GM18951 (cell line): ENCODE results near the gene WFDC9.
"Not testable (repeated sequence)": the region's sequence is repeated elsewhere in the genome, so short reads cannot be mapped to it uniquely, and the experiment has no call there.

ENCODE experiments used
- POLR2A ChIP-seq: IDR thresholded peaks from 4 replicates; pipeline ENCODE4 v1.6.1; 2011; ENCODE audit warnings: mild to moderate bottlenecking; ENCODE audit not compliant: insufficient read length, insufficient read depth; ENCODE audit errors: extremely low read depth
- in situ Hi-C: fragments of 300-500 bp; cut with MboI; formaldehyde crosslinking; loops from one replicate; pipeline ENCODE4 v1.12.0; 2022; ENCODE audit warnings: low sequenced_read_pairs, mixed read lengths, inconsistent platforms; ENCODE audit not compliant: unreplicated experiment

WFDC9 gene

DNA sequence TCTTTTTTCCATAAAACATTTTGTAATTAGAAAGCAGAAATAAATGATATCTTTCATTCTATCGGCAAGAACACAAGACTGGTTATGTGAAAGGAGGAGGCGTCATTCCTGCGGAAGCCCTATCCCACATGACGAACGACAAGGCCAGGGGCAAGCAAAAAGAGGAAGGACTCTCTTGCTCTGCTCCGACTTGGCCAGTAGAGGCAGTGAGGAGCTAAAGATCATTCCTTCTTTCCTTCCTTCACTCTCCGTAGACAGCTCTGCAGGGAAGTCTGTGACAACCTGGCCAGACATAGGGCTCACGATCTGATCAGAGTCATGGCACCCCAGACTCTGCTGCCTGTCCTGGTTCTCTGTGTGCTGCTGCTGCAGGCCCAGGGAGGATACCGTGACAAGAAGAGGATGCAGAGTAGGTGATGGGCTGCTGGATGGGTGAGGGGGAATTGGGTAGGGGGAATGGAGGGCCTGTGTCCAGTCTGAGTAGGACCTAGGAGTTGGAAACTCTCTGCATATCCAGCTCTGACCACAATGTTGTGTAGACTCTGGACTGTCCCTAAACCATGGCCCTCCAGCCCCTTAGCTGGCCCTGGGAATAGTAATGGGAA is 1.5 kb downstream of the WFDC9 start, which contains the start of gene WFDC10A:
Gene WFDC10A, plus strand, starts transcription at position 244 of the 605 bp plus-strand sequence. Its CDS starts 75 bp downstream, at position 319.
- no peak for TF ChIP-seq POLR2A
- in situ Hi-C loops: no loop called here

DNA sequence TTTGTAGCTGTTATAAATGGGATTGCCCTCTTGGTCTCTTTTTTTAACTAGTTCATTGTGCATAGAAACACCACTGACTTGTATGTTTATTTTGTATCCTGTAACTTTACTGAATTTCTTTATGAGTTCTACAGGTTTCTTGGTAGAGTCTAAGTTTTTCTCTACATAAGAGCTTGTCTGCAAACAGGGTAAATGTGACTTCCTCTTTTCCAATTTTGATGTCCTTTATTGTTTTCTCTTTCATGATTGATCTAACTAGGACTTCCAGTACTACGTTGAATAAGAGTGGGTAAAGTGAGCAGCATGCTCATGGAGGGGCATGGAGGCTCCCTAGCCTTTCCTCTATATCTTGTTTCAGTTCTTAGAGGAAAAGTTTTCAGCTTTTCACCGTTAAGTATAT is 4.5 kb downstream of the WFDC9 start:
- in situ Hi-C loops: no loop called here

DNA sequence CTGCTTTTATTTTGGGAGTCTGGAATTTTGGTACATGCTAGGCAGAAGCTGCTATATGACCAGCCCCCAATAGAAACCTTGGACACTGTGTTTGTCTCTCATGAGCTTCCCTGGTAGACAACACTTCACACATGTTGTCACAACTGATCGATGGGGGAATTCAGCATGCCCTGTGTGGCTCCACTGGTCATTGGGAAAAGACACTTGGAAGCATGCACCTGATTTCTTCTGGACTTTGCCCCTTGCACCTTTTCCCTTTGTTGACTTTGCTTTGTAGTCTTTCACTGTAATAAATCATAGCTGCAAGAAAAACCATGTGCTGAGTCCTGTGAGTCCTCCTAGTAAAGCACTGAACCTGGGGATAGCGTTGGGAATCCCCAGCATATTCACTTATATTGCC is 9.5 kb downstream of the WFDC9 start:
- no peak for TF ChIP-seq POLR2A
- in situ Hi-C loops: no loop called here

More for the DNA sequence above, 4.5 kb downstream of the WFDC9 start:
- no peak for TF ChIP-seq POLR2A

DNA sequence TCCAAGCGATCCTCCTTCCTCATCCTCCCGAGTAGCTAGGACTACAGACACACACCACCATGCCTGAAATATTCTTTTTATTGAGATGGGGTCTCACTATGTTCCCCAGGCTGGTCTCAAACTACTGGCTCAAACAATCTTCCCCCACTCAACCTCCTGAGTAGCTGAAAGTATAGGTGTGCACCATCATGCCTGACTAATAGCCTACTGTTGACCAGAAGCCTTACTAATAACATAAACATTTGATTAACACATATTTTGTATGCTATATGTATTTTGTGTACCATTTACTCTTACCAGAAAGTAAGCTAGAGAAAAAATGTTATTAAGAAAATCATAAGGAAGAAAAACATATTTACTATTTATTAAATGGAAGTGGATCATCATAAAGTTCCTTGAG is 13.5 kb downstream of the WFDC9 start:
- in situ Hi-C loops: no loop called here
- TF ChIP-seq POLR2A: no peak

DNA sequence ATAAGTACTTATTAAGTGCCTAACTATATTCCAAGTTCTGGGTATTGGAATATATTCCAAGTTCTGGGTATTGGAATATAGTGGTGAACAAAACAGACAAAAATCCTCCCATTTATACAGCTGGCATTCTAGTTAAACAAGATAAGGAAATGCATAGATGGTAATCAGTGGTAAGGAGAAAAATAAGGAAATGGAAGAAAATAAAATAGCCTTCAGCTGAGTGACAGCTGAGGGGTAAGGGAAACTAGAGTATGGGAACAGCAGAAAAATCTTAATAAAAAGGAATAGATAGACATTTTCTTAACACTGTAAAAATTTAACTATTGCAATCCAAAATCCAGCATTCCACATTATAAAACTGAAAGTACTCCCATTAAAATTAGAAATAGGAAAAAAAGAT is 18.8 kb downstream of the WFDC9 start:
- in situ Hi-C loops: no loop called here
- no peak for TF ChIP-seq POLR2A

DNA sequence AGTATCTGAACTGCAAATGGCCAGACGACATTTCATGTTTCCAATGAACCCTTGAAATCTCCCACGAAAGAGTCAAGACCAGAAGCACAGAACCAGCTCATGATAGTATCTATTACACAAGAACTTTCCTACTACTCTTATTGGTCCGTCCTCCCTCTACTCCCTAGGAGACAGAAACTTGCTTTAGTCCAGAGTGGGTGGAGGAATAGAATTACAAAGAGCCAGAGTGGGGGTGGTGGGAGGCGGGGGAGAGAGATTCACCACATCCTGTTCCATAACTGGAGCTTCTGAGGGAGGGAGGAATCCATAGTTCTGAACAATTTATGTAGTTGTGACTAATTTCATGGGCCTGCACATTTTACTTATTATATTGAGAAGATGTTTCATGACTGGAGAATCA is 20.0 kb downstream of the WFDC9 start:
- no peak for TF ChIP-seq POLR2A
- in situ Hi-C loops: no loop called here

DNA sequence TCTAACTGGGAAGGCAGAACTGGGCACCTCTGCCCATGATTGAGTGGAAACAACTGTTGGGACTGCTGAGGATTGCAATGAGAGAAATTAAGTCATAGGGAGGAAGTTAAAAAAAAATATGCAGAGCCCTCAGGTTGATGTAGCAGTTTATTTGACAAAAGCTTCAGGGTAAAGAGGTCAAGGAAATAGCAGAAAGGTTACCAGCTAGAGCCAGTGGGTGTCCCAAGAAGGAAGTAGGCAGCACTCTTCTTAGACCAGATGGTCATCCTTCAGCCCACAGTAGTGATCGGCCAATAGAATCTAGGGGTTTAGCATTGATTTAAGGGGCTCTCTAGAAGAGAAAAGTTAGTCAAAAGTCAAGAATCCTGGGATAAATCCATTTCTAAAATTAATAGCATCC is 23.3 kb downstream of the WFDC9 start:
- in situ Hi-C loops: no loop called here
- TF ChIP-seq POLR2A: no peak

DNA sequence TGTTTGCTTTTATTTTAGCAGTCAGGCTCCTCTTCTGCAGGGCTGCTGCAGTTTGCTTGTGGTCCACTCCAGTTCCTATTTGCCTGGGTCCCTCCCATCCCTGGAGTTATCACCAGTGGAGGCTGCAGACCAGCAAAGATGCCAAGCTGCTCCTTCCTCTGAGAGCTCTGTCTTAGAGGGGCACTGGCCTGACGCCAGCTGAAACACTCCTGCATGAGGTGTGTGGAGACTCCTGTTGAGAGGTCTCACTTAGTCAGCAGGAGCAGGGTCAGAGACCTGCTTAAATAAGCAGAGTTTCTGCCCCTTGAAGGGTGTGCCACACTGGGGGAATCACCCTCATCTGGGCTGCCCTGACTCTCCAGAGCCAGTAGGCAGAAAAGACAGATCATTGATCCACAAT is 35.8 kb downstream of the WFDC9 start:
- in situ Hi-C loops: no loop called here

DNA sequence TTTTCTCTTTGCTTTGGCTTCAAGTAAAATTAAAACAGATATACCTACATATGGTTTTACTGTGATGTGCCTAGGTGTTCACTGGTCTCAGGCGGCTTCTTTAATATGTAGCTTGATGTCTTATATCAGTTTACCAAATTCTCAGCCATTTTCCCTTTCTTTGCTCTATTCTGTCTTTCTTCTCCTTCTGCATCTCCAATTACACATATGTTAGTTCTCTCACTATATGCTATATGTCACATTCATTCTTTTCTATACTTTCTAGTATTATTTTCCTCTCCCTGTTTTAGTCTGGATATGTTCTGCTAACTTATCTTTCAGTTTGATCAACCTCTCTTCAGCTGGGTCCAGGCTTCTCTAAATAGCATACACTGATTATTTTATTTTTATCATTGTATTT is 37.6 kb downstream of the WFDC9 start:
- no peak for TF ChIP-seq POLR2A
- in situ Hi-C loops: no loop called here

More for the DNA sequence above, 35.8 kb downstream of the WFDC9 start:
- TF ChIP-seq POLR2A: no peak

DNA sequence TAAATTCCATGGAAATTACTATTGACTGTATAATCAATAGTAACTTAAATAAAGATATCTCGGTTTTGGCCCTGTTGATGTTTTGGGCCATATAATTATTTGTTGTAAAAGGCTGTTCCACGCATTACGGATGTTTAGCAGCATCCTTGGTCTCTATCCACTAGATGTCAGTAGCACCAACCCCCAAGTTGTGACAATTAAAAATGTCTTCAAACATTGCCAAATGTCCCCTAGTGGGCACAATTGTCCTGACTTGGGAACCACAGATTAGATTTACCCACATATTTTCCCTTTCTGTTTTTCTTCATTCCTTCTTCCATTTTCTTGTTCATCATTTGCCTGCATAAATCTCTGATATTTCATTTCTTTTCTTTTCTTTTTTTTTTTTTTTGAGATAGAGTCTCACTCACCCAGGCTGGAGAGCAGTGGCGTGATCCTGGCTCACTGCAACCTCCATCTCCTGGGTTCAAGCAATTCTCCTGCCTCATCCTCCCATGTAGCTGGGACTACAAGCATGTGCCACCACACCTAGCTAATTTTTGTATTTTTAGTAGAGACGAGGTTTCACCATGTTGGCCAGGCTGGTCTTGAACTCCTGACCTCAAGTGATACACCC is 38.4 kb downstream of the WFDC9 start:
- no peak for TF ChIP-seq POLR2A
- in situ Hi-C loops: no loop called here

DNA sequence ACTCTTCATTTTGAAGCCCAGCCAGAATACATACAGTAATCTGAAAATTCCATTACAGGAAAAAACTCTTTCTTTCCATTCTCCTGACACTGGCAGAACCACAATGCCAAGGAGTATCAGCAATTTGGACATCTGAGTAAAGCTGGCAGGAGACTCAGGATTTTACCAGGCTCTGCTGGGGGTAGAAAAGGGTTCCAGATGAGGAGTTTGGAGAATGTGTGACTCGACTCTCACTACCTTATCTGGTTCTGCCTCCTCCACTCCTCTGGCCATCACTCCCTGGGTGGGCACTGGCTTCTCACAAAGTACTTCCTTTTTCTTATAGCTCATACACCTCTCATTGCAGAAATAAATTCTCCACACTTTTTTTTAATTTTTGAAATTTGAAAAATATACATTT is 41.4 kb downstream of the WFDC9 start:
- TF ChIP-seq POLR2A: no peak
- in situ Hi-C loops: no loop called here

DNA sequence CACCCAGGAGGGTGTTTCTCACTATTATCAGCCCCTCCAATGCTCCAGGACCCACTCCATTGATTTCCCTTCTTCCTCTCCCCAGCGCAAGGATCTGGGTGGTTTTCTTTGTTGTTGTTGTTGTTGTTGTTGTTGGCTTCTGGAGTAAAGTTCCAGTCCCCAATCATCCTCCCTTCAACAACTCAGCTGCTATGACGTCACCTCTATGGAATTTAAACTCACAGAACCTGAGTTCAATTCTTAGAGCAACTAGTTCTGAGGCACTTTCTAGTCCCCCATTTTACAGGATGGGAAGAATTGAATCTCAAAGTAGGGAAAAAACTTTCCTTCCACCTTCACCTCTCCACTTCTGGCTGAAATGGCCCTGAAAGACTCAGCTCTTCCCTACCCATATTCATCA is 42.3 kb downstream of the WFDC9 start:
- TF ChIP-seq POLR2A: no peak
- in situ Hi-C loops: no loop called here

DNA sequence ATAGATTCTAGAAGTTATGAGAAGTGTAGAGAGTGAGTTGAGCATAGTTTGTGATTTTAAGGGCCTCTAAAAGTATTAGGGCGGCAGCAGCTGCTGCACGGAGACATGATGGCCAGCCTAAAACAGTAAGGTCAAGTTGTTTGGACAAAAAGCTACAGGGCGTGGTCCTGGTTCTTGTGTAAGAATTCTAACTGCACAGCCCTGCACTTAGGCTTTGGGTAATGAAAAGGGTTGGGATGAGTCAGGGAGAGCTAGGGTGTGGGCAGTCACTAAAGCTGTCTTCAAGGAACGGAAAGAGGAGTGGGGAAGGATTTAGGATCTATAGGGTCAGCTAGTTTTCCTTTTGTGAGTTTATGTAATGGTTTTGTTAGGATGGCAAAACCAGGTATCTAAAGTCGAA is 45.1 kb downstream of the WFDC9 start:
- in situ Hi-C loops: not testable (repeated sequence)

DNA sequence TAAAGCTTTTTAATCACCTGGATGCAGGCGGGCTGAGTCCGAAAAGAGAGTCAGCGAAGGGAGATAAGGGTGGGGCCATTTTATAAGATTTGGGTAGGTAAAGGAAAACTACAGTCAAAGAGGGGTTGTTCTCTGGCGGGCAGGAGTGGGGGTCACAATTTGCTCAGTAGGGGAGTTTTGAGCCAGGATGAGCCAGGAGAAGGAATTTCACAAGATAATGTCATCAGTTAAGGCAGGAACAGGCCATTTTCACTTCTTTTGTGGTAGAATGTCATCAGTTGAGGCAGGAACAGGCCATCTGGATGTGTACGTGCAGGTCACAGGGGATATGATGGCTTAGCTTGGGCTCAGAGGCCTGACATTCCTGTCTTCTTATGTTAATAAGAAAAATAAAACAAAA is 46.8 kb downstream of the WFDC9 start:
- in situ Hi-C loops: not testable (repeated sequence)

DNA sequence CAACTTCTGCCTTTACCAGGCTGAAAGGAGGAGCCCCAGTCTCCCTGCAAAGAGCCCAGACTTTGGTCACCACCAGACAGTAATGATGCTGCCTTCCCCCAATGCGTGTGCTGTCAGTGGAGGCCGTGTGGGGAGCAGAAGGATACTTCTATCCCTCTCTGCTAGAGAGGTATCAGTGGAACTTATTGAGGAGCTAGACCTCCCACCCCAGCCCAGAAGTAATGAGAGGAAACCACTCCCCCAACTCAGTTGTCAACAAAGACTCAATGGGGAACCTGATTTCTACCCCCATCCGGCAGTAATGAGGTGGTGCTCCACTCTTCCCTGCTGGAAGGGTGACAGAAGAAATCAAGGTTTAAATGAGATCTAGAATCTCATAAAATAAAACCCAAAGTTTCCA is 47.6 kb downstream of the WFDC9 start:
- in situ Hi-C loops: no loop called here
- TF ChIP-seq POLR2A: no peak
